Right atrium auricular region (tissue), 2 donors: Measurements from ENCODE around the gene PADI6. TPM values are rescaled to one million over a fixed set of nuclear protein-coding genes. Genes with fewer than 3 reads are reported as not detected.

Experiments
- DNase-seq: peaks from one replicate; pipeline ENCODE4 v3.0.0-alpha.2; 2019; ENCODE audit warnings: low spot score
- H3K27ac ChIP-seq, 2 donors: fragments of 200-600 bp; sonication (generic); 1 replicate in 1 of 2; 2 replicates in 1 of 2; pipeline ENCODE4 v1.5.1; 2016 to 2019
- H3K27me3 ChIP-seq, 2 donors: fragments of 200-600 bp; sonication (generic); one replicate each; pipeline versions ENCODE4 v1.5.1 to v1.6.0; 2017 to 2019
- H3K36me3 ChIP-seq: fragments of 200-600 bp; sonication (generic); one replicate; pipeline ENCODE4 v1.5.1; 2016
- H3K4me1 ChIP-seq, 2 donors: fragments of 200-600 bp; sonication (generic); one replicate each; pipeline versions ENCODE4 v1.5.1 to v1.6.0; 2017 to 2019
- H3K4me3 ChIP-seq, 2 donors: fragments of 200-600 bp; sonication (generic); 1 replicate in 1 of 2; 2 replicates in 1 of 2; pipeline ENCODE4 v1.5.1; 2017 to 2019; ENCODE audit warnings: mild to moderate bottlenecking in 1 of 2, moderate library complexity in 1 of 2
- H3K9me3 ChIP-seq, 2 donors: fragments of 200-600 bp; sonication (generic); one replicate each; pipeline ENCODE4 v1.5.1; 2019
- total RNA-seq, 2 donors: library from RNA; depleted of rRNA; stranded (reverse); fragments of >200 nt; gene quantifications; one replicate each; pipeline ENCODE4 v1.1.0, GENCODE V29; 2016
- TF ChIP-seq, protein P1 (sequence below), 2 donors: fragments of 200-600 bp; sonication (generic); IDR thresholded peaks; one replicate each; pipeline ENCODE4 v1.5.1; 2019; ENCODE audit warnings: antibody characterized with exemption in 2 of 2

The PADI6 gene
- total RNA-seq, 2 donors from 2014 or later: not detected

DNA sequence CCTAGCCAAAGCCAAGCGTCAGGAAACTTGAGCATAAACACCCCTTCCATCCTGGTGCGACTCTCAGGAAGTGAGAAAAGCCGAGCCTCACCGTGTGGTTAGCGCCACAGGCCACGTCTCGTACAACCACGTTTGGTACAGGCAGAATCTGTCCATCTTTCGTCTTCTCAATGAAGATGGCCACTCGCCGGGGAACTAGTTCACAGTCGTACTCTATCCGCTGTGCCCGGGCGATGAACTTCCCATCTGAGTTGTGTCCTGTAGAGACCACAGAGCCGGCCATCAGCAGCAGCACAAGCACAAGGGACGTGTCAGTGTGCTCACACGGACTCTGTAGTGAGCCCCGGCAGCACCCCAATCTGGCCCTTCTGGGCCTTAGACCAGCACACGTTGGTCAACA, 44.4 kb downstream of the PADI6 start:
- Histone ChIP-seq H3K36me3 (peaks cover 70% of the 10 kb centered on the region), H3K4me1 (peaks cover 0 to 9% of the 10 kb centered on the region in 2 donors), H3K4me3 (no peak overlapping the region), H3K27ac (no peak overlapping the region), H3K27me3 (no peaks in the 10 kb centered on the region), H3K9me3 (no peaks in the 10 kb centered on the region)
- TF ChIP-seq, protein P1, sequence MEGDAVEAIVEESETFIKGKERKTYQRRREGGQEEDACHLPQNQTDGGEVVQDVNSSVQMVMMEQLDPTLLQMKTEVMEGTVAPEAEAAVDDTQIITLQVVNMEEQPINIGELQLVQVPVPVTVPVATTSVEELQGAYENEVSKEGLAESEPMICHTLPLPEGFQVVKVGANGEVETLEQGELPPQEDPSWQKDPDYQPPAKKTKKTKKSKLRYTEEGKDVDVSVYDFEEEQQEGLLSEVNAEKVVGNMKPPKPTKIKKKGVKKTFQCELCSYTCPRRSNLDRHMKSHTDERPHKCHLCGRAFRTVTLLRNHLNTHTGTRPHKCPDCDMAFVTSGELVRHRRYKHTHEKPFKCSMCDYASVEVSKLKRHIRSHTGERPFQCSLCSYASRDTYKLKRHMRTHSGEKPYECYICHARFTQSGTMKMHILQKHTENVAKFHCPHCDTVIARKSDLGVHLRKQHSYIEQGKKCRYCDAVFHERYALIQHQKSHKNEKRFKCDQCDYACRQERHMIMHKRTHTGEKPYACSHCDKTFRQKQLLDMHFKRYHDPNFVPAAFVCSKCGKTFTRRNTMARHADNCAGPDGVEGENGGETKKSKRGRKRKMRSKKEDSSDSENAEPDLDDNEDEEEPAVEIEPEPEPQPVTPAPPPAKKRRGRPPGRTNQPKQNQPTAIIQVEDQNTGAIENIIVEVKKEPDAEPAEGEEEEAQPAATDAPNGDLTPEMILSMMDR (IDR thresholded peaks at IDR 0.05): no peak
- DNase-seq: no peak

DNA sequence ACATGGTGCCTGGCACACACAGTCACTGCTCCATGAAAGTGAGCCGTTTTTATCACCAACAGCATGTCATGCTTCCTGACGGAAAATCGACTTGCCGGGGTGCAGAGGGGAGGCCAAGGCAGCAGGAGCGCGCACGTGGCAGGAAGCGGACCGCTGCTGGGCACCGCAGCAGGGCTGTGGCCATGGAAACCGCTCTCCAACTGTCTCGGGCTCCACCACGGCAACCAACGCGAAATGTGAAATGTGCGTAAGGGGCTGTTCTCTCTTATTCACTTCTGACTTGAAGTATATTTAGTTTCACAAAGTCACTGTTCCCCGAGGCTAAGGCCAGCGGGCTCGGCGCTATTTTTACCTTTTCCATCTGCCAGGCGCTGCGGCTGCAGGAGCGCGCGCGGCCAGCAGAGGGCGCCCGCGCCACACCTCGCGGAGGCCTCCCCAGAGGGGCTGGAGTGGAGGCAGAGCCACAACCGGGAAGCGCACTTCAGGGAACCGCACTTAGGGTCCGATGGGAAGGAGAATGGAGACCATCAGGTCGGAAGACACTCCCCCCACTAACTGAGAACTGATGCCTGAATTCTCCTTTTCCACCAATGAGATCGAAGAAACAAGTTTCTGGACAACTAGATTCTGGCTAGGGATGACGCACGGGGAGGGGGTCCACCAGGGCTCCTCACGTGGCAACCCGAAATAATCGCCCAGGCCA, 47.8 kb downstream of the PADI6 start:
- H3K4me1 ChIP-seq: peaks cover 0 to 25% of the 10 kb centered on the region in 2 donors
- DNase-seq: peak; percentile 69
- TF ChIP-seq, protein P1 (IDR thresholded peaks at IDR 0.05): peak; percentile 100
- H3K4me3 ChIP-seq: no peak overlapping the region
- peak overlapping the region; percentile 55 to 62 for H3K27ac ChIP-seq
- H3K27me3 ChIP-seq: no peaks in the 10 kb centered on the region
- H3K36me3 ChIP-seq: peaks cover 40% of the 10 kb centered on the region
- H3K9me3 ChIP-seq: no peaks in the 10 kb centered on the region

DNA sequence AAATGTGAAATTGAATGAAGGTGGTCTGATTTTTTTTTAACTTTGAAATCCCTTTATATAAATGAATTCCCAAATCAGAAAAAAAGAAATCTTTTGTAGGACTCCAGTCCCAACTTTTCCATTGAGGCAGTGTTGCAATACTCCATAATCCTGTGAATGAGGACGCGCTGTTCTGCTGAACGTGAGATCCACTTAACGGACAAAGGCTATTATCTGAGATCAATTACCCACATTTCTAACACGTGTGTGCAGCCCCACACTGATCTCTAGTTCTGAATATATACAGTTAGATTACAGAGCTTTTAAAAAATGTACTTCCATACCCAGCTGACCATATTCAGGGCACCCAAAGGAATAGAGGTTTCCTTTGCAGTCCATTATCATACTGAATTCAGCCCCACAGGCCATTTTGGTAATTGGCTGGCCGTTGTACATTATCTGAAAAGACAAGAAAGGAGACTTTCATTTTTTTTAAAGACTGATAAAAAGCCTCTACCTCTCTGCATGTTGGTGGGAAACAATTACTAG, 48.5 kb downstream of the PADI6 start:
- Histone ChIP-seq H3K27ac (no peak overlapping the region), H3K4me3 (no peak overlapping the region), H3K9me3 (no peaks in the 10 kb centered on the region), H3K4me1 (peaks cover 0 to 25% of the 10 kb centered on the region in 2 donors), H3K36me3 (peaks cover 40% of the 10 kb centered on the region), H3K27me3 (no peaks in the 10 kb centered on the region)
- no peak for DNase-seq
- TF ChIP-seq, protein P1 (IDR thresholded peaks at IDR 0.05): no peak

DNA sequence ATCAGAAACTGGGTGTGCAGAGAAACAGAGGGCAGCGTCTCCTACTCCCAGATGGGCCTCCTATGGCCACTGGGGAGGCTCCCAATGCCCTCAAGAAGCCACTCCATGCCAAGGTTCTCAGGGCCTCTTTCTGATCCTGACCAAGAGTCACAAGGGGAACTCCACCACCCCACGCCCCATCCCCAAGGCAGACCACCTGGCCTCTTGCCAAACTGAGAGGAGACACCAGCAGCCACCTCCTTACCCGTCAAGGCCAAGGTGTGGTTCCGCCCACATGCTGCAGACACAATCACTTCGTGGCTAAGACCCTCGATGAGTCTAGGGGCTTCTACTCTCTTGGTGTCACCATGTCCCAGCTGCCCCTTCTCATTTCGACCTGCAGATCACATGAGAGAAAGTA, 50.5 kb downstream of the PADI6 start:
- H3K36me3 ChIP-seq: peaks cover 38% of the 10 kb centered on the region
- no peaks in the 10 kb centered on the region for H3K27me3 ChIP-seq
- H3K4me3 ChIP-seq: no peak overlapping the region
- no peak overlapping the region for H3K27ac ChIP-seq
- peaks cover 0 to 25% of the 10 kb centered on the region in 2 donors for H3K4me1 ChIP-seq
- DNase-seq: no peak
- TF ChIP-seq, protein P1 (IDR thresholded peaks at IDR 0.05): no peak
- H3K9me3 ChIP-seq: no peaks in the 10 kb centered on the region

DNA sequence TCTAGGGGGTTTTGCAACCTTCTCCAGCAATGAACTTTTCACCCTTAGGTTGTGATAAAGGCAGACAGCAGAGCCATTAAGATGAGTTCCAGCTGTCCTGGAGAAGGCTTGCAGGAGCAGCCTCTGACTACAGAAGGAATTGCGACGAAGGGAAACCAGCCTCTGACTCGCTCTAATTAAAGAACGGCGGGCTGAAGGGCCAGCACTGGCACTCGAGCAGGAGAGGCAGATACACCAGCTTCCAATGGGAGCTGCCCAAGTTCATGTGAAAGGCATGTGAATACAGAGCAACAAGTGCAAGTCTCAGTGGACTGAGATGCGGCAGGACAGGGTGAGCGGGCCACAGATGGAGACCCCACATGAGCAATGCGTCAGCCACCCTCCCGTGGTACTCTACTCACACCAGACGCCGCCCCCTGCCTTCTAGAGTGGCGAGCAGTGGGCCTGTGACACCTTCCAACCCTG, 51.8 kb downstream of the PADI6 start:
- H3K4me3 ChIP-seq: peak overlapping the region in 1 of 2 donors; percentile 5
- no peaks in the 10 kb centered on the region for H3K9me3 ChIP-seq
- TF ChIP-seq, protein P1 (IDR thresholded peaks at IDR 0.05): no peak
- H3K36me3 ChIP-seq: peaks cover 43% of the 10 kb centered on the region
- no peak for DNase-seq
- peak overlapping the region; percentile 68 to 70 for H3K27ac ChIP-seq
- no peaks in the 10 kb centered on the region for H3K27me3 ChIP-seq
- H3K4me1 ChIP-seq: peaks cover 0 to 25% of the 10 kb centered on the region in 2 donors
